Mesendoderm (in vitro differentiated cells): ENCODE measurements around the gene ZNF662.
A peak's percentile ranks its signal among the peaks of the same experiment; 100 is the strongest.

Experiments
- DNase-seq: peaks from one replicate; pipeline ENCODE4 v3.0.0; 2013
- H2AK5ac ChIP-seq: 2 replicates; pipeline ENCODE4 v1.6.1; 2013; ENCODE audit warnings: low read length, inconsistent platforms
- H2BK120ac ChIP-seq: 2 replicates; pipeline ENCODE4 v1.6.1; 2013; ENCODE audit warnings: low read depth, mild to moderate bottlenecking, low read length, moderate library complexity, mixed read lengths
- H2BK15ac ChIP-seq: replicated peaks from 2 replicates; pipeline ENCODE4 v1.6.1; 2013; ENCODE audit warnings: low read depth, mild to moderate bottlenecking, moderate library complexity
- H2BK5ac ChIP-seq: 2 replicates; pipeline ENCODE4 v1.6.1; 2013; ENCODE audit warnings: low read length, inconsistent platforms
- H3K18ac ChIP-seq: 2 replicates; pipeline ENCODE4 v1.6.1; 2013; ENCODE audit warnings: mild to moderate bottlenecking, low read length, mixed read lengths
- H3K23ac ChIP-seq: one replicate; pipeline ENCODE4 v1.6.1; 2013; ENCODE audit warnings: low read length
- H3K27ac ChIP-seq: 2 replicates; pipeline ENCODE4 v1.5.1; 2013; ENCODE audit warnings: low read depth, mild to moderate bottlenecking, inconsistent platforms, low read length, moderate library complexity
- H3K27me3 ChIP-seq: 2 replicates; pipeline ENCODE4 v1.6.1; 2013; ENCODE audit warnings: low read length, control low read depth, mild to moderate bottlenecking, inconsistent platforms; ENCODE audit not compliant: insufficient read depth, poor library complexity
- H3K36me3 ChIP-seq: 2 replicates; pipeline ENCODE4 v1.6.1; 2013; ENCODE audit warnings: low read length, inconsistent platforms; ENCODE audit not compliant: control insufficient read depth, insufficient read depth
- H3K4ac ChIP-seq: one replicate; pipeline ENCODE4 v1.6.1; 2013; ENCODE audit warnings: low read depth, mild to moderate bottlenecking, low read length, moderate library complexity
- H3K4me1 ChIP-seq: 2 replicates; pipeline ENCODE4 v1.6.1; 2013; ENCODE audit warnings: low read depth, low read length, inconsistent platforms; ENCODE audit not compliant: control insufficient read depth
- H3K4me2 ChIP-seq: 2 replicates; pipeline ENCODE4 v1.6.1; 2013; ENCODE audit warnings: low read length
- H3K4me3 ChIP-seq: 2 replicates; pipeline ENCODE4 v1.5.1; 2013; ENCODE audit warnings: mild to moderate bottlenecking, low read length
- H3K56ac ChIP-seq: one replicate; pipeline ENCODE4 v1.6.1; 2013; ENCODE audit warnings: low read length
- H3K79me1 ChIP-seq: 2 replicates; pipeline ENCODE4 v1.6.1; 2013; ENCODE audit warnings: low read length, inconsistent platforms
- H3K79me2 ChIP-seq: 2 replicates; pipeline ENCODE4 v1.6.1; 2013; ENCODE audit warnings: mild to moderate bottlenecking, low read length; ENCODE audit not compliant: control insufficient read depth, insufficient read depth
- H3K9ac ChIP-seq: 2 replicates; pipeline ENCODE4 v1.6.1; 2013; ENCODE audit warnings: low read length, inconsistent platforms
- H4K5ac ChIP-seq: one replicate; pipeline ENCODE4 v1.6.1; 2013; ENCODE audit warnings: low read length
- H4K8ac ChIP-seq: one replicate; pipeline ENCODE4 v1.6.1; 2013; ENCODE audit warnings: low read depth, mild to moderate bottlenecking, control low read depth, low read length, moderate library complexity
- WGBS: extraction: QIAGEN DNeasy Blood & Tissue Kit; methylation state at CpG from one replicate; pipeline ENCODE4 v1.1.7; 2013; ENCODE audit warnings: low lambda C conversion rate, missing lambda C conversion rate; ENCODE audit not compliant: insufficient coverage; ENCODE audit errors: extremely low coverage; 5-methylcytosine and 5-hydroxymethylcytosine counted together

The ZNF662 gene

DNA sequence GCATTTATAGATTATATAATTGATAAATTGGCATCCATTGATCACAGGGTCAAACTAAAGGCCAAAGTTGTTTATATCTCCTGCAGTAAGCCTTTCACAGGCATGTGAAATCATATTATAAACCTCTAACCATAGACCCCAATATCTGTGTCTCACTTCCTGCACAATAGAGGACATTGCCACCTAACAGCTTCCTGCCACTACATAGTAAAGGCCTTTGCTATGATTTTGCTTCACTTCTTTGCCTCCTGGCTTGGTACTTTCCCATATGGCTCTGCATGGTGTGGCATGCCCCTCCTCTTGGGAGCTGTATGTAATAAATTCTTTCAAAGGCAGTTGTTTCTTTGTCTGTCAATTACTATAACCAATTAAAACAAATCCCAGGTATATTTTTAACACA, 20.4 kb downstream of the ZNF662 start:
- H3K4ac ChIP-seq, result no peak overlapping the region
- H3K79me2 ChIP-seq, result no peaks in the 10 kb centered on the region
- no peak overlapping the region for H3K27ac ChIP-seq
- H2BK15ac ChIP-seq, result no peak overlapping the region
- no peaks in the 10 kb centered on the region for H3K4me1 ChIP-seq
- H3K79me1 ChIP-seq, result no peaks in the 10 kb centered on the region
- H3K4me3 ChIP-seq, result no peak overlapping the region
- no peak overlapping the region for H3K18ac ChIP-seq
- no peak overlapping the region for H2BK5ac ChIP-seq
- no peak overlapping the region for H2BK120ac ChIP-seq
- H3K27me3 ChIP-seq, result no peaks in the 10 kb centered on the region
- H4K8ac ChIP-seq, result no peak overlapping the region
- H2AK5ac ChIP-seq, result no peak overlapping the region
- H3K4me2 ChIP-seq, result no peak overlapping the region
- H3K56ac ChIP-seq, result no peak overlapping the region
- H3K36me3 ChIP-seq, result no peaks in the 10 kb centered on the region
- H4K5ac ChIP-seq, result no peak overlapping the region
- H3K9ac ChIP-seq, result no peak overlapping the region
- H3K23ac ChIP-seq, result no peak overlapping the region
- no peak for DNase-seq

DNA sequence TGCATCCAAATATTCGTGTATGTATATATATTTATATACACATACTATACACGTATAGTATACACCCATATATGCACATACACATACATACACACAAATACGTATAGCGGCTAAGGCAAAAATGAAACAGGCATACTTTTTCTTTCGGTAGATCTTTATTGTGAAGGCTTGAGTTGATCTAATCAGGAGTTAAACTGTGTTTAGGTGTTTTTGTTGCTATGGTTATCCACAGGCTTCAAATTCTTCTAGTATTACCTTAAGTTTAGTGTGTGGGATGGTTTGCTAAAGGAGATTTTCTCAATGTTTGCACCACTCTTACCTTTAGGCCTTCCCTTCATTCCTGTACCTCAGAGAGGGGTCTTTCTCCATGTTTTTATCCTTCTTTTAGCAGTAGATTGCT, 28.2 kb downstream of the ZNF662 start:
- Histone ChIP-seq H3K56ac (no peak overlapping the region), H3K18ac (no peak overlapping the region), H2BK15ac (no peak overlapping the region), H3K4ac (no peak overlapping the region), H4K5ac (no peak overlapping the region), H3K4me1 (no peaks in the 10 kb centered on the region), H3K23ac (no peak overlapping the region), H3K27me3 (no peaks in the 10 kb centered on the region), H4K8ac (no peak overlapping the region), H2BK120ac (no peak overlapping the region), H3K79me1 (no peaks in the 10 kb centered on the region), H3K4me3 (no peak overlapping the region), H2BK5ac (no peak overlapping the region), H3K36me3 (no peaks in the 10 kb centered on the region), H3K4me2 (no peak overlapping the region), H2AK5ac (no peak overlapping the region), H3K9ac (no peak overlapping the region), H3K79me2 (no peaks in the 10 kb centered on the region), H3K27ac (no peak overlapping the region)
- WGBS, result no CpG with 5 or more reads among the region's 5 CpGs
- peak; percentile 28 for DNase-seq

DNA sequence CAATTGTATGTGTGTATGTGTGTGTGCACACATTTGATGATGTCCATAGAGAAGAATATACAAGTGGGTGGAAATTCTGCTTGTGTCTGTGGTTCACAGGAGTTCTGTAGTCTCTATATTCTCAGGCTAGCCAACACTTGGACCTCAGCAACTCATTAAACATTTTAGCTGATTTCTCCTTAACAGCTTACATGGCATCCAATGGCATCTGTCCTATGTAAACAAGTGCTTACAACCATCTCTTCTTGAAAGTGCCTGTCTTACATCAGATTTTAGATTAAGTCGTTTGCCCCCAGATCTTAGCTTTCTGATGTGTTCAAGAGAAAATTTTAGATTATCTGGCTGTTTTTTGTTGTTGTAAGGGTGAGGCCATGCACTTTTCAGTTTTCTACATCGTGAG, 29.0 kb downstream of the ZNF662 start:
- no peak overlapping the region for H2AK5ac ChIP-seq
- no peak for DNase-seq
- no peak overlapping the region for H3K23ac ChIP-seq
- no peak overlapping the region for H4K5ac ChIP-seq
- H3K9ac ChIP-seq, result no peak overlapping the region
- no peak overlapping the region for H2BK15ac ChIP-seq
- no peak overlapping the region for H2BK120ac ChIP-seq
- H3K56ac ChIP-seq, result no peak overlapping the region
- H3K18ac ChIP-seq, result no peak overlapping the region
- no peak overlapping the region for H2BK5ac ChIP-seq
- no peak overlapping the region for H3K4me3 ChIP-seq
- no peaks in the 10 kb centered on the region for H3K79me1 ChIP-seq
- no peaks in the 10 kb centered on the region for H3K79me2 ChIP-seq
- no peaks in the 10 kb centered on the region for H3K4me1 ChIP-seq
- no peak overlapping the region for H3K4ac ChIP-seq
- WGBS, result no CpG with 5 or more reads among the region's 2 CpGs
- no peak overlapping the region for H3K27ac ChIP-seq
- H3K36me3 ChIP-seq, result no peaks in the 10 kb centered on the region
- H3K27me3 ChIP-seq, result no peaks in the 10 kb centered on the region
- no peak overlapping the region for H3K4me2 ChIP-seq
- H4K8ac ChIP-seq, result no peak overlapping the region

DNA sequence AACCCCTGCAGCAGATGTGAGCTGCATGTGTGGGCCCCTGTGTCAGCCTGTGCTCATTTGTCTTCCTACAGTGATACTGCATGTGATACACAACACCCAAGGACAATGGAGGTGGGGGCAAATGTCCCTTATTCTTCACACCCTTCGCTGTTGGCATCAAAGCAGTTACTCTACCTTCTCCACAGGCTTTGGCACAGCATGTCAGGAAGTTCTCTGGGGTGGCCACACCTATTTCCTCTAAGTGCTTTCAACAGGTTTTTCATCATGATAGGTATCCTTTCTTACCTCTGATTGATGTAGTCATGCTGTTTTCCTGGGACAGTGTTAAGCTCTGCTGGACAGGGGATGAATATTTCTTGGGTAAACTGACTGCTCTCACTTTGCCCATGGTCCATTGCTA, 29.5 kb downstream of the ZNF662 start:
- H3K36me3 ChIP-seq, result no peaks in the 10 kb centered on the region
- no peak overlapping the region for H2BK5ac ChIP-seq
- no peak overlapping the region for H2AK5ac ChIP-seq
- H3K4me1 ChIP-seq, result no peaks in the 10 kb centered on the region
- no peak overlapping the region for H3K56ac ChIP-seq
- no peak overlapping the region for H2BK120ac ChIP-seq
- H3K9ac ChIP-seq, result no peak overlapping the region
- no peaks in the 10 kb centered on the region for H3K79me2 ChIP-seq
- H3K79me1 ChIP-seq, result no peaks in the 10 kb centered on the region
- H4K5ac ChIP-seq, result no peak overlapping the region
- H3K4me3 ChIP-seq, result no peak overlapping the region
- no CpG with 5 or more reads among the region's 1 CpG for WGBS
- H3K23ac ChIP-seq, result no peak overlapping the region
- no peak overlapping the region for H3K27ac ChIP-seq
- H3K18ac ChIP-seq, result no peak overlapping the region
- no peaks in the 10 kb centered on the region for H3K27me3 ChIP-seq
- H3K4ac ChIP-seq, result no peak overlapping the region
- DNase-seq, result no peak
- no peak overlapping the region for H2BK15ac ChIP-seq
- H4K8ac ChIP-seq, result no peak overlapping the region
- H3K4me2 ChIP-seq, result no peak overlapping the region

DNA sequence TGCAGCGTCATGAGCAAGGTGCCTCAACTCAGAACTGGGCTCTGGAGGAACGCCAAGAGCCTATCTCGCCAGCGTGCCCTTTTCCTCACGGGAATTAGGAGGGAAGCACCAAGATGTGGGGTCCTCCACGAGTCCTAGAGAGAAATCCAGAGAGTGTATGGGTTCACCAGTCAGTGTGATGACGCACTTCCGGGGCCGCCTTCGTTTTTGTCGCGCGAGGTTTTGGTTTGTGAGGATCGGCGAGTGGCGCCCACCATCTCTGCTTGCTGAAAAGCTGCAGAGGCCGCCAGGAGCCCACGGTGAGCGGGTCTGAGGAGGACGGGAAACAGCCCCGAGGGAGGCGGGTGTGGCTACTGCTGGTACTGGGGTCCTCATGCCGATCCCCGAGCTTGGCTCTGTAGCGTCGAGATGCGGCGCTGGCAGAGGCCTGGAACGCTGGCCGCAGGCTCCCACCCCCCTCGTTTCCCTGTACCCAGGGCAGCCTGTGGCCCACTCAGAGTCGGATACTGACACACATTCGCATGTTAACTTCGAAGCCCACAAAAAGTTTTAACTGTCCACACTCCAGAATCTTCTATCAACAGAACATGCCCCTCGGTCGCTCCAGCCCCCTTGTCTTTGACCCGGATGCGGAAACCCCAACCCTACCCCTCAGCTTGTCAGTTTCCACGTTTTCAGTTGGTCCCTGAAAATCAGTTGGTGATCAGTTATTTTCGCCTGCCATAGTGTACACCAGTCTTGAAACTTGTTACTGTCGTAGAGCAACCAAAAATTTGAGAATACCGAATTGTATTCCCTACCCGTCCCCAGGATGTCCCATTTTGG, 30.4 kb downstream of the ZNF662 start:
- WGBS, result no CpG with 5 or more reads among the region's 43 CpGs

DNA sequence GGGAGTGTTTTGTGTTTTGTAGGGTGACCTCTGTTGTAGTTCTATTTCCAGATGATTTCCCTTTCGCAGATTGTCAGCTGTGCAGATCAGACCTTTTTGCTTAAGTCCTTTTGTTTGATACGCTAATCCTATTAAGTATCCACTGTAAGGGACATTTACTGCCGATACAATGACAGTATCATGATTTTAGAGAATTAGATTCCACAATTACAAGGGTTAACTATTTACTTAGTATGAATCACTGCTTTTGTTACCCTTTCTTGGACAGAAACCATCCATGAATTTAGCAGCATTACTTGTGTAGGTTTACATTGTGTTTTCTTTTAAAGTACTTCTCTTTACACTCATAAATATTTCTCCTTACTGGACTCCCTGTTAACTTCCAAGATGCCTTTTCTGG, 31.4 kb downstream of the ZNF662 start:
- no peaks in the 10 kb centered on the region for H3K36me3 ChIP-seq
- H3K4me1 ChIP-seq, result no peaks in the 10 kb centered on the region
- H3K27me3 ChIP-seq, result no peaks in the 10 kb centered on the region
- H3K79me2 ChIP-seq, result no peaks in the 10 kb centered on the region
- no peak overlapping the region for H2BK5ac ChIP-seq
- H3K79me1 ChIP-seq, result no peaks in the 10 kb centered on the region
- no peak overlapping the region for H3K4me3 ChIP-seq
- H3K56ac ChIP-seq, result no peak overlapping the region
- no peak overlapping the region for H3K9ac ChIP-seq
- H4K5ac ChIP-seq, result no peak overlapping the region
- H2BK15ac ChIP-seq, result no peak overlapping the region
- H4K8ac ChIP-seq, result no peak overlapping the region
- no peak overlapping the region for H3K4ac ChIP-seq
- H2AK5ac ChIP-seq, result no peak overlapping the region
- no peak overlapping the region for H2BK120ac ChIP-seq
- no CpG with 5 or more reads among the region's 3 CpGs for whole genome bisulfite sequencing
- no peak overlapping the region for H3K4me2 ChIP-seq
- DNase-seq, result no peak
- no peak overlapping the region for H3K27ac ChIP-seq
- no peak overlapping the region for H3K18ac ChIP-seq
- H3K23ac ChIP-seq, result no peak overlapping the region

More for the DNA sequence above, 30.4 kb downstream of the ZNF662 start:
- Histone ChIP-seq H3K9ac (no peak overlapping the region), H3K79me2 (no peaks in the 10 kb centered on the region), H3K4me3 (no peak overlapping the region), H3K4me1 (no peaks in the 10 kb centered on the region), H4K5ac (no peak overlapping the region), H3K36me3 (no peaks in the 10 kb centered on the region), H3K4ac (no peak overlapping the region), H3K27ac (no peak overlapping the region), H2AK5ac (no peak overlapping the region), H3K56ac (no peak overlapping the region), H3K18ac (no peak overlapping the region), H2BK120ac (no peak overlapping the region), H3K4me2 (no peak overlapping the region), H3K79me1 (no peaks in the 10 kb centered on the region), H2BK15ac (no peak overlapping the region), H4K8ac (no peak overlapping the region), H3K27me3 (no peaks in the 10 kb centered on the region), H2BK5ac (no peak overlapping the region), H3K23ac (no peak overlapping the region)
- DNase-seq, result no peak
